ENCODE data around the gene SEMG2. TPM values are rescaled to one million over a fixed set of nuclear protein-coding genes. Genes with fewer than 3 reads are reported as not detected.

SEMG2 gene
- total RNA-seq, 1 experiment from 2014 or later = not detected

- Histone ChIP-seq H3K4me2 (ENCODE audit: low read length) (no peak overlapping the region), H3K4me1 (ENCODE audit: control insufficient read depth in 1 of 2, insufficient read depth in 2 of 2, low read length in 2 of 2) (peaks cover 0 to 6% of the 10 kb centered on the region in 2 experiments; a peak in 2 of 4 replicates), H4K20me1 (ENCODE audit: insufficient read depth) (no peaks in the 10 kb centered on the region), H3K27me3 (ENCODE audit: insufficient read depth, low read length) (0 out of 2 replicates have a peak, but pooled peaks cover 4% of the 10 kb centered on the region), H2AFZ (ENCODE audit: low read depth, low read length, poor library complexity, severe bottlenecking) (no peak overlapping the region), H3K27ac (ENCODE audit: low read depth, low read length) (no peak overlapping the region), H3K4me3 (replicated peaks in 1 of 2; ENCODE audit: low read depth in 1 of 2, low read length in 2 of 2) (no peak overlapping the region), H3K36me3 (ENCODE audit: control insufficient read depth in 1 of 2, insufficient read depth in 2 of 2, low read length in 2 of 2) (no peaks in the 10 kb centered on the region), H3K9me3 (ENCODE audit: control insufficient read depth in 1 of 2, insufficient read depth in 1 of 2, low read depth in 1 of 2, low read length in 2 of 2) (no peaks in the 10 kb centered on the region), H3K9ac (ENCODE audit: low read length) (no peak overlapping the region), H3K9me2 (ENCODE audit: insufficient read depth) (no peaks in the 10 kb centered on the region), H3K79me2 (ENCODE audit: insufficient read depth, low read length) (no peaks in the 10 kb centered on the region)
- RAD21 ChIA-PET (ENCODE audit: low non-redundant PET in 1 of 2, low total read pairs in 2 of 2, uncharacterized antibody in 2 of 2, unreplicated experiment in 2 of 2) = no interaction called here
- TF ChIP-seq ATF3 (IDR thresholded peaks at IDR 0.05) (no peak), CTCF (IDR thresholded peaks at IDR 0.05 in 2 of 3, conservative IDR thresholded peaks at IDR 0.05 in 1 of 3; ENCODE audit: borderline replicate concordance in 1 of 3, insufficient read depth in 1 of 3, low read depth in 2 of 3, low read length in 2 of 3) (no peak), CEBPB (IDR thresholded peaks at IDR 0.05; ENCODE audit: low read depth) (no peak), ZNF274 (IDR thresholded peaks at IDR 0.05; ENCODE audit: low read depth, low read length) (no peak), SRF (IDR thresholded peaks at IDR 0.05; ENCODE audit: low read depth) (no peak), ELF1 (IDR thresholded peaks at IDR 0.05; ENCODE audit: borderline replicate concordance, low read depth) (no peak), YY1 (IDR thresholded peaks at IDR 0.05; ENCODE audit: extremely low read depth, insufficient replicate concordance, low read depth, low read length) (no peak), JUND (IDR thresholded peaks at IDR 0.05) (no peak), POLR2AphosphoS5 (IDR thresholded peaks at IDR 0.05; ENCODE audit: low read depth, low read length) (no peak)
- no peak for ATAC-seq
- POLR2A ChIA-PET = no interaction called here
- no peak for DNase-seq (ENCODE audit: low read depth, low spot score)
- intact Hi-C loops (cut with micrococcal nuclease) = no loop called here
- BruUV-seq (replicated peaks) = no TSS peak
- CTCF ChIA-PET = interaction anchor here (1.2 to 2.3 kb wide), 5 partner anchors 23 to 119 kb away, joined by 3 to 28 read pairs (median 12); partner anchors contain the start of gene SEMG1
These were observed 9.5 kb downstream of the SEMG2 start for GRCh38 chr20:45230631-45231030.
